ENCODE results near the gene SAG.

DNA sequence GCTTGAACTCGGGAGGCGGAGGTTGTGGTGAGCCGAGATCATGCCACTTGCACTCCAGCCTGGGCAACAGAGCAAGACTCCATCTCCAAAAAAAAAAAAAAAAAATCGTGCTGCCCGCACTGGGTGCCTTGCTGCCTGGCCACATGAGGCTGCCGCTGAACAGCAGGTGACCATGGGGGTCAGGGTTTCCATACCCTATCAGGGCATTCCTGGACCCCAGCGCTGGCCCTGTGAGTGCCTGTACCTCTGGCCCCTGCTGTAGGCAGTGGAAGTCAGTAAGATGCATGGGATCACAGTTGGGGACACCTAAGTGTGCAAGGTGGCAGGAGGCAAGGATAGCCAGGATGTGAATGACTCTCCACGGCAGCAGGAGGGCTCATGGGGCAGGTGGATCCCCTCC is 18.9 kb downstream of the SAG start:
- TF ChIP-seq EZH2 (optimal IDR thresholded peaks at IDR 0.05; ENCODE audit: low read depth, low read length) = no peak
- TF ChIP-seq, protein P1, sequence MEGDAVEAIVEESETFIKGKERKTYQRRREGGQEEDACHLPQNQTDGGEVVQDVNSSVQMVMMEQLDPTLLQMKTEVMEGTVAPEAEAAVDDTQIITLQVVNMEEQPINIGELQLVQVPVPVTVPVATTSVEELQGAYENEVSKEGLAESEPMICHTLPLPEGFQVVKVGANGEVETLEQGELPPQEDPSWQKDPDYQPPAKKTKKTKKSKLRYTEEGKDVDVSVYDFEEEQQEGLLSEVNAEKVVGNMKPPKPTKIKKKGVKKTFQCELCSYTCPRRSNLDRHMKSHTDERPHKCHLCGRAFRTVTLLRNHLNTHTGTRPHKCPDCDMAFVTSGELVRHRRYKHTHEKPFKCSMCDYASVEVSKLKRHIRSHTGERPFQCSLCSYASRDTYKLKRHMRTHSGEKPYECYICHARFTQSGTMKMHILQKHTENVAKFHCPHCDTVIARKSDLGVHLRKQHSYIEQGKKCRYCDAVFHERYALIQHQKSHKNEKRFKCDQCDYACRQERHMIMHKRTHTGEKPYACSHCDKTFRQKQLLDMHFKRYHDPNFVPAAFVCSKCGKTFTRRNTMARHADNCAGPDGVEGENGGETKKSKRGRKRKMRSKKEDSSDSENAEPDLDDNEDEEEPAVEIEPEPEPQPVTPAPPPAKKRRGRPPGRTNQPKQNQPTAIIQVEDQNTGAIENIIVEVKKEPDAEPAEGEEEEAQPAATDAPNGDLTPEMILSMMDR (IDR thresholded peaks at IDR 0.05; ENCODE audit: low read length) = no peak
- TF ChIP-seq EZH2phosphoT487 (IDR thresholded peaks at IDR 0.05; ENCODE audit: low read length) = no peak

All from MM.1S (cell line).